Ishikawa (cell line): ENCODE data around the gene SLC28A3.

ENCODE experiments used
- CEBPB ChIP-seq: IDR thresholded peaks from 2 replicates; pipeline ENCODE4 v1.6.1; 2012
- CREB1 ChIP-seq: IDR thresholded peaks from 2 replicates; pipeline ENCODE4 v1.6.1; 2012; ENCODE audit warnings: low read depth
- EGR1 ChIP-seq: IDR thresholded peaks from 2 replicates; pipeline ENCODE4 v1.6.1; 2012
- EP300 ChIP-seq: IDR thresholded peaks from 2 replicates; pipeline ENCODE4 v1.6.1; 2012; ENCODE audit warnings: borderline replicate concordance
- FOXM1 ChIP-seq: IDR thresholded peaks from 2 replicates; pipeline ENCODE4 v1.6.1; 2012; ENCODE audit warnings: low read depth, borderline replicate concordance
- NFIC ChIP-seq: IDR thresholded peaks from 2 replicates; pipeline ENCODE4 v1.6.1; 2012
- RAD21 ChIP-seq: IDR thresholded peaks from 2 replicates; pipeline ENCODE4 v1.6.1; 2012; ENCODE audit warnings: low read depth
- REST ChIP-seq: IDR thresholded peaks from 2 replicates; pipeline ENCODE4 v1.6.1; 2012; ENCODE audit warnings: low read depth, mild to moderate bottlenecking
- TAF1 ChIP-seq: IDR thresholded peaks from 2 replicates; pipeline ENCODE4 v1.6.1; 2012; ENCODE audit warnings: low read depth, mild to moderate bottlenecking
- TCF12 ChIP-seq: IDR thresholded peaks from 2 replicates; pipeline ENCODE4 v1.6.1; 2012; ENCODE audit warnings: low read depth
- TEAD4 ChIP-seq: IDR thresholded peaks from 2 replicates; pipeline ENCODE4 v1.6.1; 2012
- USF1 ChIP-seq: IDR thresholded peaks from 2 replicates; pipeline ENCODE4 v1.6.1; 2012
- YY1 ChIP-seq: IDR thresholded peaks from 2 replicates; pipeline ENCODE4 v1.6.1; 2012; ENCODE audit warnings: low read depth
- ZBTB7A ChIP-seq: IDR thresholded peaks from 2 replicates; pipeline ENCODE4 v1.6.1; 2012; ENCODE audit warnings: low read depth
- TF ChIP-seq, protein P1 (sequence below): IDR thresholded peaks from 2 replicates; pipeline ENCODE4 v1.6.1; 2012

SLC28A3 gene

GRCh38 chr9:84300271-84300670 is 40.3 kb downstream of the SLC28A3 start:
- TF ChIP-seq CEBPB (no peak), USF1 (no peak), ZBTB7A (no peak), YY1 (no peak), CREB1 (no peak), FOXM1 (no peak), EP300 (no peak), TEAD4 (no peak), TAF1 (no peak), NFIC (no peak)

DNA sequence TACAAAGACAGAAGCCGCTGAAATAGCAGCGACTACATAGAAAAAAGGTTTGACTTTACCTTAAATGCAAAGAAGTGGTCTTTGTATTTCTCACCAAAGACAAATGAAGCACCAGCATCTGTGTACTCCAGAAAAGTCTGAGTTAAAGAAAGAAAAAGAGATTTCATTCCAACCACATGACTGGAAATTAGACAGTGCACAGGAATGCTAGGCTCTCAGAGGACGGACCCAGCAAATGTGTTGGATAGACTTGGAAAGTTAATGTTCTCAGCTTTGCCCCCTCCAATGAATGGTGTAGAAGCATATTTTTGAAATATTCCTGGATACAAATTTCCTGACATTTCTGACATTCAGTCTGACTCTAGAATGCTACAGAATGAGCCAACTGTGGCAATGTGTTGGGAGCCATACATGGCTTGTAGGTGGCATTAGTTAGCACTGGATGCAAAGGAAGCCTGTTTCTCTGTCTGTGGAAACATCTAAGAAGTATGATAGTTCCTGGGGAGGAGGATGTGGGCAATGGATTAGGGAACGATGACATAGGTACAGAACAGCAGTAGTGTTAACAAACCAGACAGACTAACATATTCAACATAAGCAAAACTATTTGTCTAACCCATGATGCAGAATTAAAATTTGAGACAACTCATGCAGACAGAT is 43.3 kb downstream of the SLC28A3 start:
- no peak for TF ChIP-seq USF1
- no peak for TF ChIP-seq TAF1
- no peak for TF ChIP-seq NFIC
- no peak for TF ChIP-seq RAD21
- TF ChIP-seq YY1: no peak
- no peak for TF ChIP-seq TEAD4
- no peak for TF ChIP-seq CEBPB
- TF ChIP-seq ZBTB7A: no peak
- TF ChIP-seq REST: no peak
- TF ChIP-seq, protein P1, sequence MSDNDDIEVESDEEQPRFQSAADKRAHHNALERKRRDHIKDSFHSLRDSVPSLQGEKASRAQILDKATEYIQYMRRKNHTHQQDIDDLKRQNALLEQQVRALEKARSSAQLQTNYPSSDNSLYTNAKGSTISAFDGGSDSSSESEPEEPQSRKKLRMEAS: no peak
- no peak for TF ChIP-seq EGR1
- TF ChIP-seq FOXM1: no peak
- no peak for TF ChIP-seq EP300
- TF ChIP-seq TCF12: no peak
- no peak for TF ChIP-seq CREB1

- no peak for TF ChIP-seq EP300
Observed at GRCh38 chr9:84296146-84296843, 44.3 kb downstream of the SLC28A3 start.

DNA sequence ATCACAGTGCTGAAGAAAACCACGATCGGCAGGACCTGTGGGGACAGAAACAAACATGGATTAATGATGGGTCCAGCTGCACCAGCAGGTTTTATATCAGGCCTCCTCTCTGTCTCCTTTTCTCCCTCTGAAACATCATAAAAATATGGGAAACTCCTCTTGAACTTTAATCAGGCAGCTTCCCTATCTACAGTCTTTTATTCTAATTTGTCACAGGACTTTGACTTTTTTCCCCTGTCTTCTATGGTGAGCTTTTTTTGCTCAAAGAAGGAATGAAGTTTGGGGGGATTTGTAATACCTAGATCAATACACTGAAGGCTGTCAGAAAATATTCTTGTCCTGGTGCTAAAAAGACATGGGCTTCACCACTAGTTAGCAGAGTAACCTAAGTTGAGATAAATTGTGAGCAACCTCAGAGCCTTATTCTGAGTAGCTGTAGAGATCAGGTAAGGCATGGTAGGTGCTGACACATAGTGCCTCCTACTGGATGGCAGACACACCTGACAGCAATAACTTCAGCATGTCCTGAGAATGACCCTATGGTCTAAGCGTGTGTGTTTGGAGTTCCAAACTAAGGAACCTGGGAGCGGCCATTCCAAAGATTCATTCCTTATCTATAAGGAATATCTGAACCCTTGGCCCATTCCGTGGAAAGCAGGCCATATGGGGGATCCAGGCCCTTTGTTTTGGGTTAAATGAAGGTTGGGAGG is 46.2 kb downstream of the SLC28A3 start:
- TF ChIP-seq USF1: no peak
- TF ChIP-seq RAD21: peak; percentile 54

GRCh38 chr9:84293001-84293798 is 47.4 kb downstream of the SLC28A3 start:
- TF ChIP-seq REST: no peak
